Mucosa of gallbladder (tissue), 1 donor: ENCODE data around the gene DIAPH1. TPM values are rescaled to one million over a fixed set of nuclear protein-coding genes. Genes with fewer than 3 reads are reported as not detected.

ENCODE experiments used
- DNase-seq: peaks from one replicate; pipeline ENCODE4 v3.0.0-alpha.2; 2020; ENCODE audit warnings: low spot score
- total RNA-seq: library from RNA; stranded (reverse); gene quantifications from one replicate; pipeline ENCODE4 v1.2.1, GENCODE V29; 2021
- donor health status: DM: no; HTN: no; CAD: no.

Gene DIAPH1
- total RNA-seq, 1 donor from 2014 or later, result 85.9 TPM

DNA sequence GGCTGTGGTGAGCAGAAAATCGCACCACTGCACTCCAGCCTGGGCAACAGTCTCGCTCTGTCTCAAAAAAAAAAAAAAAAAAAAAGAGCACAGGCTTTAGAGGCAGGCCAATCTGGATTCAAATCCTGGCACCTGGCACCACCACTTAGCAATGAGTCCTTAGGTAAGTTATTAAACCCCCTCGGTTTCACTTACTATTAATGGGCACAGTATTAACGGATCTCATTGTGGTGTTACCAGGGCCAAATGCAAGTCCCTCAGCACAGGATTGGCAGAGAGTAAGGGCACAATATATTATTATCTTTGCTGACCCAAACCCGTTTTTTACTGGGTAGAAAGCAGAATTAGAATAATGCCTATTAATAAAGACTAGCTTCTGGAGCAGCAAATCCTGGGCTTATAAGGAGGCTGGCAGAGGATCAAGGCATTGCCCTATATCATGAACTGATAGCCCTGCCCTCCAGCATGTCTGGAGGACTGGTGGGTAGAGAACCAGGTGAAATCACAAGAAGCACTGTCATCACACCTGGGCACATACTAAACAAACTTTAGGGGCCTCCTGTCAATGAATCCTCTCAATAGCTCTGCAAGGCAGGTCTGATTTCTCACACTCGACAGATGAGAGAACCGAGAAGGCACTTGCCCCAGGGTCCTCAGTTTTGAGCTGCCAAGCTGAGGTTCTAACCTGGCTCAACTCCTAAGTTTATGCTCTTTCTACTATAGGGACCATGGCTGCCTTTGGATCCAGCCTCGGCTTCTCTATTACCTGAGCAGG is 112.2 kb downstream of the DIAPH1 start:
- no peak for DNase-seq

DNA sequence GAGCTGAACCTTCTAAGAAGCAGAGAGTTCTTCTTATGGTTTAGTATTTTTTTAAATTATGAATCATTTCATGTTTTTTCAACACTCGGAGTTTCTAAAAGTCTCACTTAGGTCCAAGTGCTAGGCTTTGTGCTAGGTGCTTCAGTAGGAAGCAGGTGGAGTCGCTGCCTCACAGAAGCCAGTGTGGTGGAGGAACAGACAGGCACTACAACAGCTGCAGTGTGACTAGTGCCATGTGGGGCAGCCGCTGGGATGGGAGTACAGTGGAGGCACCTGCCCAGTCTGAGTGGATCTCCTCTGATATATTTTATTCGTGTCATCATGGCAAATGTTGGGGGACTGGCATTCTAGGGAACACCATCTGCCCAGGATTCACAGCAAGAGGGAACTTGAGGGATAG is 114.6 kb downstream of the DIAPH1 start:
- DNase-seq, result no peak

- DNase-seq, result no peak
These were observed 115.1 kb downstream of the DIAPH1 start for GRCh38 chr5:141503681-141504080.

- no peak for DNase-seq
These were observed 117.0 kb downstream of the DIAPH1 start for GRCh38 chr5:141501761-141502160.

DNA sequence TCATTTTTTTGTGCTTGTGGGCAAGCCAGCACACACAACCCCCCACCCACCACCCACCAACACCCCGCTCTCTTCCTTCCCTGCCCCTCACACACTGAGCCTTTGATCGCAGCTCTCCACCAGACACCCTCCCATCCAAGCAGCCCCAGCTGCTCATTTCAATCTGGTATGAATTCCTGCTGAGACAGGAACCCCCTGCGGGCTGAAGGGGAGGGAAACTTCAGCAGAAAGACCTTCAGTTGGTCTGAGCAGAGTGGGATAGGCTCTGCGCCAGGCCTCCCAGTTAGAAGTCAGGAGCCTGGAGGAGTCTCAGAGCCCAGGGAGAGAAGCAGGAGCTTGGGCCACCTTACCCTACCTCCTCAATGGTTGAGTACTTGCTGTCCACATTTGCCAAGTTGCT is 122.8 kb downstream of the DIAPH1 start:
- DNase-seq, result no peak

DNA sequence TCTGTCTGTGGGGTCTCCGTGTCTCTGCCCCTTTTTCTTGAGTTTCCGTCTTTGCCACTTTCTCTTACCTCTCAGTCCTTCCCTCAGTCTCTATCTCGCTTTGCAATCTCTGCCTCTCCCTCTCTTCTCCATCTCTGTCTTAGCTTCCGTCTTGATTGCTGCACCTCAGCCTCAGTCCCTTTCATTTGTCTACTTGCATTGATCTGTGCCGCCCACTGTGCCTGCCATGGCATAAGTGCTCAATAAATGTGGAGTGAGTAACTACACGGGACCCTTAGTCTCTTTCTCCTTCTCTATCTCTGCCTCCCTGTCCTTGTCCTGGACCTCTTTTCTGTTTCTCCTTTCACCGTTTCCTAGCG is 123.4 kb downstream of the DIAPH1 start:
- no peak for DNase-seq

- no peak for DNase-seq
These were observed 123.9 kb downstream of the DIAPH1 start for GRCh38 chr5:141494761-141495452.

DNA sequence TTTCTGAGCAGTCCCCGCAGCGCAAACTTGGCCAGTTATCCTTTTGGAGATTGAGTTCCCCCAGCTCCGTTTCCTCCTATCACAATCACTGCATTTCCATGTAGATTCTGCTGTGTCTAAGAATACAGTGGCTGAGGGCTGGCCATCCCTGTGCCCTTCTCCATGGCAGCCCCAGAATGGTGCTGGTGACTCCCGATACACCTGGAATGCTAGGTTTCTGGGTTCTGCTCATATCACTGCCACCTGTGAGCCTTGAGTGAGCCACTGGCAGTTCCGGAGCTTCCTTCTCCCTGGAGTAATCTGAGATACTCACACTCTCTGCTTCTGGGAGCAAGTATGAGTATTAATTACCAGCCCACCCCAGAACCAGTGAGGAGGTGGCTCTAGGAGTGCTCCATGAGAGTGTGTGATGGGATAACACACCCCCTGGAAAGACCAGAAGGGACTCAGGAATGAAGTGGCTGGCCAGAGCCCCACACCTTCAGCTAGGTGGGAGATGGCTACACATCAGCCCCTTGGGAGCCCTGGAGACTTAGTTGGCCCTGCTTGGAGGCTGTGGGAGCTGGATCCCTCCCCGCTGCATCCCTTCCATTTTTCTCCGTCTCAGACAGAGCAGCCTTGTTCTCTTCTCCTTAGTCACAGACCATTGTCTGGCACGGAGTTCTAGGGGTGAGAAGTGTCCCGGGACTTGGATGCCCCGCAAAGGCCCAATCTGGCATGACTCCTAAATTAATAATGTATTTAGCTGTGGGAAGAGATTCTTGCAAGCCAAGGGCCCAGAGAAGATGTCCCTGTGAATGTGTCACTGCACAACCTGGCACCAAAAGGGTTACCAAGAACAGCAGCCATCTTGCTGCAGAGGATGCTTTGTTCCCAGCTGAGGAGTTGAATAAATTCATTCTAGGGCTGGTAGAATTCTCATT is 125.0 kb downstream of the DIAPH1 start:
- no peak for DNase-seq

DNA sequence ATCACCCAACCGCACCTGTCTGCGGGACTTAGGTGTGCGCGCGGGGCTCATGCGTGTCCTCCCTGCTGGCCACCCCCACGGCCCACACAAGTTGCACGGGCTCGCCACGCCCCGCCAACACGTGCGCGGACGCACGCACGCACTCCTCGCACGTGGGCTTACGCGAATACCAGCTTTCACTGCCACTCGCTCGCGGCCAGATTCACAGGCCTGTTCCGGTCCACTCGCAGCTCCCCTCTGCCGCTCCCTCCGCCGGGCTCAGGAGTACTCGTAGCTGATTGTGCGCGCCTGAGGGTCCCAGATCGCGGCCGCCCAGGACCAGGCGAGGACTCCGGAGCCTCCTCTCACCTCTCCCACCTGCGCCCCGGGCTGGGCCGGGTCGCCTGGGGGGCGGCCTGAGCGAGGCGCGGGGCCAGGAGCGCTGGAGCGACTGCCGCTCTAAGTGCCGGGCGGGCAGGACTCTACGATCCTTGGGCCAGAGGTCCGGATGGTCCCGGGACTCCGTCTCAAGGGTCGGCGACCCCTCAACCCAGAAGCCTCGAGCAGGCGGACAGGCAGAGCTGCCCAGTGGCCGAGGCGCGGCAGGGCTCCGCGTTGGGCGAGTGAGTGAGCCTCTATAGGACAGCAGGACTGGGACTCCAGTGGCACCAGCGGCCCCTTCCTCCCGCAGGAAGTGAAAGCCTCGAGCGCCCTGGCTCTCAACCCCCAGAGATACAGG is 126.5 kb downstream of the DIAPH1 start:
- no peak for DNase-seq

GRCh38 chr5:141491323-141492167 is 127.3 kb downstream of the DIAPH1 start:
- DNase-seq, result no peak

- no peak for DNase-seq
These were observed 128.0 kb downstream of the DIAPH1 start for GRCh38 chr5:141490771-141491170.

DNA sequence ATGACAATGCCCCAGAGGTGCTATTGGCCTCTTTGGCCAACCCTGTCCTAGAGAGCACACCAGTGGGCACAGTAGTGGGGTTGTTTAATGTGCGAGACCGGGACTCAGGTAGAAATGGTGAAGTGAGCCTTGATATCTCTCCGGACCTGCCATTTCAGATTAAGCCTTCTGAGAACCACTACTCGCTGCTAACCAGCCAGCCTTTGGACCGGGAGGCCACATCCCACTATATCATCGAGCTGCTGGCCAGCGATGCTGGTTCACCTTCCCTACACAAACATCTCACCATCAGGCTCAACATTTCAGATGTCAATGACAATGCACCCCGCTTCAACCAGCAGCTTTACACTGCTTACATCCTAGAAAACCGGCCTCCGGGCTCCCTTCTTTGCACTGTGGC is 128.5 kb downstream of the DIAPH1 start:
- no peak for DNase-seq

GRCh38 chr5:141489841-141490240 is 129.0 kb downstream of the DIAPH1 start:
- DNase-seq, result no peak

- no peak for DNase-seq
These were observed 129.9 kb downstream of the DIAPH1 start, which contains the start of gene PCDHGC5 for GRCh38 chr5:141488591-141489561. PCDHGC5 (plus strand) TSS chr5:141489081; CDS start chr5:141489241, 160 bp downstream.

DNA sequence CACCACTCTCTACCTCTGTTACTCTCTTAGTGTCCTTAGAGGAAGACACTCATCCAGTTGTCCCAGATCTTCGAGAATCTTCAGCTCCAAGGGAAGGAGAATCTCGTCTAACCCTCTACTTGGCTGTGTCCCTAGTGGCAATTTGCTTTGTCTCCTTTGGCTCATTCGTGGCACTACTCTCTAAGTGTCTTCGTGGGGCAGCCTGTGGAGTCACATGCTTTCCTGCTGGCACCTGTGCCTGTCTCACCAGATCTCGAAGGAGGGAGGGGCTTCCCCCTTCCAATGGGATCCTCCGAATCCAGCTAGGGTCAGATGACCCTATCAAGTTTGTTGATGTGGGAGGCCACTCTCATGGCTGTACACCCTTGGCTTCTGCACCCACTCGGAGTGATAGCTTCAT is 131.7 kb downstream of the DIAPH1 start:
- no peak for DNase-seq

DNA sequence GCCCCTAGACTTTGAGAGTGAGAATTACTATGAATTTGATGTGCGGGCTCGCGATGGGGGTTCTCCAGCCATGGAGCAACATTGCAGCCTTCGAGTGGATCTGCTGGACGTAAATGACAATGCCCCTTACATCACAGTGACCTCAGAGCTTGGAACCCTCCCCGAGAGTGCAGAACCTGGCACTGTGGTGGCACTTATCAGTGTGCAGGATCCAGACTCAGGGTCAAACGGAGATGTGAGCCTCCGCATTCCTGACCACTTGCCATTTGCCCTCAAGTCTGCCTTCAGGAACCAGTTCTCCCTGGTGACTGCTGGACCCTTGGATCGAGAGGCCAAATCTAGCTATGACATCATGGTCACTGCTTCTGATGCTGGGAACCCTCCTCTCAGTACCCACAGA is 132.7 kb downstream of the DIAPH1 start:
- no peak for DNase-seq

DNA sequence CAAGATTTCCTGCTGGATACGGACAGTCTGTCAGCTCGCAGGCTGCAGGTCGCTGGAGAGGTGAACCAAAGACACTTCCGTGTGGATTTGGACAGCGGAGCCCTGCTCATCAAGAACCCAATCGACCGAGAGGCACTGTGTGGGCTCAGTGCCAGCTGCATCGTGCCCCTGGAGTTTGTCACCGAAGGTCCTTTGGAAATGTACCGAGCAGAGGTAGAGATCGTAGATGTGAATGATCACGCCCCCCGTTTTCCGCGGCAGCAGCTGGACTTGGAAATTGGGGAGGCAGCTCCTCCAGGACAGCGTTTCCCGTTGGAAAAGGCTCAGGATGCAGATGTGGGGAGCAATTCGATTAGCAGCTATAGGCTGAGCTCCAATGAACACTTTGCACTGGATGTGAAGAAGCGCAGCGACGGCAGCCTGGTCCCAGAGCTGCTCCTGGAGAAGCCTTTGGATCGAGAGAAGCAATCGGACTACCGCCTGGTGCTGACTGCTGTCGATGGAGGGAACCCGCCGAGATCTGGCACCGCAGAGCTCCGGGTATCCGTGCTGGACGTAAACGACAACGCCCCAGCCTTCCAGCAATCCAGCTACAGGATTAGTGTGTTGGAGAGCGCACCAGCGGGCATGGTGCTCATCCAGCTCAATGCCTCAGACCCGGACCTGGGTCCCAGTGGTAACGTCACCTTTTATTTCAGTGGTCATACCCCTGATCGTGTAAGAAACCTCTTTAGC is 133.3 kb downstream of the DIAPH1 start:
- DNase-seq, result no peak

DNA sequence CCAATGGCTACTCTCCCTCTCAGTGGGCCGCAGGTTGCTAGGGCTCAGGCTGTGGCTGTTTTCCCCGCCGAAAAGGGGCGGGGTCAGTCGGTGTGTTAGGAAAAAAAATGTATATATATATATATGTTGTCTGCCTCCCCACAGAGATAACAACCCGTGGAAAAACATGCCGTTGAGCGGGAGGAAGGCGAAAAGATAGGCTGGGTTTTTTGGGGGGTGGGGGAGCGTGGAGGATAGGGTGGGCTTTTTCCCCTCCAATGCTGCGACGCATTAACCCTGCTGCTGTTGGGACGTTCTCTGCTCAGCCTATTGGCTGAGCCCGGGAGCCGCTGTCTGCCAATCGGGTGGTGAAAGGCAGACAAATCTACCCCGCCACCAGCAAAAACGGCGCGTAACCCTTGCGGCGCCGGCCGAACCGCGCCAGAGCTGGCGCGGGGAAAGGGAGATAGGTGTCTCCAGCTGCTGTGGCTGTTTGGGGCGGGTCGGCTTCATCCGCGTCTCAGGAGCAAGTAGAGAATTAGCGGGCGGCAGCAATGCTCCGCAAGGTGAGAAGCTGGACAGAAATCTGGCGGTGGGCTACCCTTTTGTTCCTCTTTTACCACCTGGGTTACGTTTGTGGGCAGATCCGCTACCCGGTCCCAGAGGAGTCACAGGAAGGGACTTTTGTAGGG is 134.0 kb downstream of the DIAPH1 start, which contains the start of gene PCDHGC4:
PCDHGC4 (plus strand) TSS at position 390 of the 671 bp plus-strand sequence; CDS start at position 534, 144 bp downstream.
- DNase-seq, result no peak
